Nephron progenitor cell (in vitro differentiated cells): ENCODE data around the gene PLD6.
A peak's percentile ranks its signal among the peaks of the same experiment; 100 is the strongest.

Experiments
- DNase-seq: peaks from one replicate; pipeline ENCODE4 v3.0.0; 2021
- H3K27ac Mint-ChIP-seq: 2 replicates; pipeline ENCODE4 v1.8.0; 2021; ENCODE audit warnings: mild to moderate bottlenecking, moderate library complexity, mixed read lengths
- H3K27me3 Mint-ChIP-seq: 2 replicates; pipeline ENCODE4 v1.8.0; 2021; ENCODE audit warnings: mild to moderate bottlenecking, low read depth, mixed read lengths; ENCODE audit not compliant: poor library complexity
- H3K36me3 Mint-ChIP-seq: 2 replicates; pipeline ENCODE4 v1.8.0; 2021; ENCODE audit warnings: low read depth, mixed read lengths
- H3K4me1 Mint-ChIP-seq: 2 replicates; pipeline ENCODE4 v1.8.0; 2021; ENCODE audit warnings: mixed read lengths
- H3K4me3 Mint-ChIP-seq: 2 replicates; pipeline ENCODE4 v1.8.0; 2021; ENCODE audit warnings: mild to moderate bottlenecking, moderate library complexity, mixed read lengths
- H3K9me3 Mint-ChIP-seq: 2 replicates; pipeline ENCODE4 v1.8.0; 2021; ENCODE audit warnings: mild to moderate bottlenecking, moderate library complexity, mixed read lengths
- TF ChIP-seq, protein P1 (sequence below): fragments of 200-600 bp; sonication (generic); IDR thresholded peaks from 2 replicates; pipeline ENCODE4 v1.5.0; 2021; ENCODE audit warnings: antibody characterized with exemption

Gene PLD6

DNA sequence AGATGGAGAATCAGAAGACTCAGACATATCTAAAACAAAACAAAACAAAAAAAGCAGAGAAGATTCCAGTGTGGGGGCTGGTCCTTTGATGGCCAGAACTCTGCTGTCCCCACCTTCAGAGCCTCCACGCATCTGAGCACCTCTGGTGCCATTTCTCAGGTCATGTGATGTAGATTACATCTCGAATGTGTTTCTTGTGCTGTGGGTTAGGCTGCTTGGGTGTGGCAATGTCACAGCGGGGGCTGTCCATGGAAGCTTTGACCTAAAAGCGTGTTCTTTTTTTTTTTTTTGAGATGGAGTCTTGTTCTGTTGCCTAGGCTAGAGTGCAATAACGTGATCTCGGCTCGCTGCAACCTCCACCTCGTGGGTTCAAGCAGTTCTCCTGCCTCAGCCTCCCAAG is 51.2 kb downstream of the PLD6 start:
- no peaks in the 10 kb centered on the region for H3K27me3 Mint-ChIP-seq
- no peaks in the 10 kb centered on the region for H3K4me1 Mint-ChIP-seq
- TF ChIP-seq, protein P1, sequence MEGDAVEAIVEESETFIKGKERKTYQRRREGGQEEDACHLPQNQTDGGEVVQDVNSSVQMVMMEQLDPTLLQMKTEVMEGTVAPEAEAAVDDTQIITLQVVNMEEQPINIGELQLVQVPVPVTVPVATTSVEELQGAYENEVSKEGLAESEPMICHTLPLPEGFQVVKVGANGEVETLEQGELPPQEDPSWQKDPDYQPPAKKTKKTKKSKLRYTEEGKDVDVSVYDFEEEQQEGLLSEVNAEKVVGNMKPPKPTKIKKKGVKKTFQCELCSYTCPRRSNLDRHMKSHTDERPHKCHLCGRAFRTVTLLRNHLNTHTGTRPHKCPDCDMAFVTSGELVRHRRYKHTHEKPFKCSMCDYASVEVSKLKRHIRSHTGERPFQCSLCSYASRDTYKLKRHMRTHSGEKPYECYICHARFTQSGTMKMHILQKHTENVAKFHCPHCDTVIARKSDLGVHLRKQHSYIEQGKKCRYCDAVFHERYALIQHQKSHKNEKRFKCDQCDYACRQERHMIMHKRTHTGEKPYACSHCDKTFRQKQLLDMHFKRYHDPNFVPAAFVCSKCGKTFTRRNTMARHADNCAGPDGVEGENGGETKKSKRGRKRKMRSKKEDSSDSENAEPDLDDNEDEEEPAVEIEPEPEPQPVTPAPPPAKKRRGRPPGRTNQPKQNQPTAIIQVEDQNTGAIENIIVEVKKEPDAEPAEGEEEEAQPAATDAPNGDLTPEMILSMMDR: no peak
- no peaks in the 10 kb centered on the region for H3K9me3 Mint-ChIP-seq
- peaks cover 46% of the 10 kb centered on the region for H3K36me3 Mint-ChIP-seq
- H3K4me3 Mint-ChIP-seq: no peak overlapping the region
- H3K27ac Mint-ChIP-seq: peak overlapping the region; percentile 1
- DNase-seq: no peak

DNA sequence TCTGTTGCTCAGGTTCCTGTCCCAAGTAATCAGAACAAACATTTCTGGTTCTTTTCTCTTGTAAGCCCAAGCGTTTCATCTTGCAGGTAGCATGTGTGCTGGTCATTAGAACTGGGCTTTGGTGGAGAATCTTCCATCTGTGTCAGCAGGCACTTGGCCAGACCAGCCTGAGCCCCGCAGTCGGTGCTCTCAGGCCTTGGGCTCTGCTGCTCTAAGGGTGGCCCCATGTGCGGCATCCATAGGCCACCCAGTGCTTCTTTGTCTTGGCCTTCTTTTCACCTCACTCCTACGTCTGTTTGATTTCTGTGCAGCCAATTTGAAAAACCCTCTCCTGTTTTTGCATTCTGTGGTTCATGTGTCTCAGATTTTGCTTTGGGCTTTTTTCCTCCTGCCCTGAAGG is 51.6 kb downstream of the PLD6 start:
- no peaks in the 10 kb centered on the region for H3K4me1 Mint-ChIP-seq
- DNase-seq: no peak
- no peak overlapping the region for H3K4me3 Mint-ChIP-seq
- TF ChIP-seq, protein P1: no peak
- peak overlapping the region; percentile 1 for H3K27ac Mint-ChIP-seq
- H3K9me3 Mint-ChIP-seq: no peaks in the 10 kb centered on the region
- no peaks in the 10 kb centered on the region for H3K27me3 Mint-ChIP-seq
- H3K36me3 Mint-ChIP-seq: peaks cover 46% of the 10 kb centered on the region

DNA sequence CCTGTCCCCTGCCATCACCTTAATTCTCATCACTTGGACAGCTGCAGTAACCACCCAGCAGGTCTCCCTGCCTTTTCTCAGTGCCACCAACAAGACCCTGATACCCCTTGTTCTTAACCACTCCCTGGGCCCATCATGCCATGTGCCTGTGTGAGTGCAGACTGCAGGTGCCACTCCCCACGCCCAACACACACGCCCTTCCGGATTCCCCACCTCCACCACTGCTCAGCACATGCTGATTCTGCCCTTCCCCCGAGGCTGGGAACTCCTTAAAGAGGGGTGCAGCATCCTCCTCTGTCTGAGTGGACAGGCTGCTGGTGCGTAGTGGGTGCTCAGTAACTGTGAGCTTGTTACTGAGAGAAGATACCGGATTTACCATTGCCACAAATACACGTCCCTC is 52.4 kb downstream of the PLD6 start:
- TF ChIP-seq, protein P1: no peak
- Mint-ChIP-seq H3K9me3 (no peaks in the 10 kb centered on the region), H3K27me3 (no peaks in the 10 kb centered on the region), H3K4me3 (no peak overlapping the region), H3K4me1 (no peaks in the 10 kb centered on the region), H3K27ac (peak overlapping the region; percentile 75), H3K36me3 (peaks cover 39% of the 10 kb centered on the region)
- DNase-seq: no peak

DNA sequence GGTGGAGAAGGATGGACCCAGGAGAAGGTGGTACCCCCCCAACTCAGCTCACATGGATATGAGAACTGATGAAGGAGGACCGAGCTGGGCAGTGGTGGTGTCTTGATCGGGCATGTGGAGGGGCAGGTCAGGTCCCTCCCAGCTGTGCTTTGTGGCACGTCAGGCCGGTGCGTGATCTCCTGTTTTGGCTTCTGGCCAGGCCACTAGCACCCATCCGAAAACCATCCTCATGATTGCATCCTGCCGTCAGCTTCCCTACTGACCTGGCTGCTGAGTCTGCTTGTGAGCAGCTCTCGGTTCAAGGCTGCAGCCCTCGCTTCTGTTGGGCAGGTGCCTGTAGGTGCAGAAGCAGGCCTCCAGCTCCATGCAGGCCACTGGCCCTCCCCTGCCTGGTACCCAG is 53.1 kb downstream of the PLD6 start:
- Mint-ChIP-seq H3K4me1 (no peaks in the 10 kb centered on the region), H3K36me3 (peaks cover 42% of the 10 kb centered on the region)

DNA sequence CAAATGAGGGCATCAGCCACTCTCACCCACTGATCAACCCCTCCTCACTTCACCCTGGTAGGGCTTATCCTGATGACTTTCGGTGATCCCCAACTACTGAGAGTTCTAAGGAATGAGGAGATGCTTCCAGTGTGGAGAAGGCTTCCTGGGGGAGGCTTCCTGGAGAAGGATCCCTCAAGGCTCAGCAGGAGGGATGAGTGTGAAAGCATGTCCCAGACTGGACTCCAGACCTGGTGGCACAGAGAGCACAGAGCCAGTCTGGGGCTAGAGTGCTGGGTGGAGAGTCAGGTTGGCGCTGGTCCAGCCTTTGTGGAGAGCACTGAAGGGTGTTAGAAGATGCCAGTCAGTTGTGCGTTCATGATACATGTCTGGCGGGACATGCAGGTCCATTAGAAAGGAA is 53.7 kb downstream of the PLD6 start:
- no peaks in the 10 kb centered on the region for H3K27me3 Mint-ChIP-seq
- H3K27ac Mint-ChIP-seq: peak overlapping the region; percentile 22
- no peak overlapping the region for H3K4me3 Mint-ChIP-seq
- TF ChIP-seq, protein P1: no peak
- peaks cover 49% of the 10 kb centered on the region for H3K36me3 Mint-ChIP-seq
- H3K9me3 Mint-ChIP-seq: no peaks in the 10 kb centered on the region
- no peak for DNase-seq
- H3K4me1 Mint-ChIP-seq: no peaks in the 10 kb centered on the region

More for the DNA sequence above, 53.1 kb downstream of the PLD6 start:
- TF ChIP-seq, protein P1: no peak
- DNase-seq: no peak
- Mint-ChIP-seq H3K9me3 (no peaks in the 10 kb centered on the region), H3K4me3 (no peak overlapping the region), H3K27me3 (no peaks in the 10 kb centered on the region), H3K27ac (no peak overlapping the region)

DNA sequence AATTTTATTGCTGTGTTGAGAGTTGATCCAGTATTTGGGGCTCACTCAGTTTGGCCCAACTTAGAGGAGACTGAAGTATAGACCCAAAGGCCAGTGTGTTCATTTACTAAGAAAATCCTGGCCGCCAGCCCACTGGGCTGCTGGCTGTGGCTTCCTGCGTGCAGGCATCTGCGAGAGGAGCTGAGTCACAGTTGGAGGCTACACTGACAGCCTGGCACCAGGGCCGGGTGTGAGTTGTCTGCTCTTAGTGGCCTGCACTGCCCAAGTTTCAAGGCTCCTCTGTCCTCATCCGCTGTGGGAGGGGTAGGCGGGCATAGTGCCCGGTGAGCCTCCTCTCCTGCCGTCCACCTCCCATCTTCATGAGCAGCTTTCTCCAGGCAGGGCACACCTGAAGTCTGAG is 54.2 kb downstream of the PLD6 start:
- no peaks in the 10 kb centered on the region for H3K27me3 Mint-ChIP-seq
- H3K27ac Mint-ChIP-seq: peak overlapping the region; percentile 22
- no peaks in the 10 kb centered on the region for H3K4me1 Mint-ChIP-seq
- no peaks in the 10 kb centered on the region for H3K9me3 Mint-ChIP-seq
- no peak overlapping the region for H3K4me3 Mint-ChIP-seq
- TF ChIP-seq, protein P1: no peak
- H3K36me3 Mint-ChIP-seq: peaks cover 53% of the 10 kb centered on the region
- no peak for DNase-seq
